VCaP (cell line): Measurements from ENCODE around the gene RRAD.

ENCODE experiments used
- H3K27ac ChIP-seq: fragments of 450-650 bp; 2 replicates; pipeline ENCODE4 v1.5.1; 2017
- TF ChIP-seq, protein P1 (sequence below): fragments of 450-650 bp; conservative IDR thresholded peaks from 2 replicates; pipeline ENCODE4 v1.5.1; 2017; ENCODE audit warnings: mild to moderate bottlenecking, moderate library complexity

Gene RRAD

DNA sequence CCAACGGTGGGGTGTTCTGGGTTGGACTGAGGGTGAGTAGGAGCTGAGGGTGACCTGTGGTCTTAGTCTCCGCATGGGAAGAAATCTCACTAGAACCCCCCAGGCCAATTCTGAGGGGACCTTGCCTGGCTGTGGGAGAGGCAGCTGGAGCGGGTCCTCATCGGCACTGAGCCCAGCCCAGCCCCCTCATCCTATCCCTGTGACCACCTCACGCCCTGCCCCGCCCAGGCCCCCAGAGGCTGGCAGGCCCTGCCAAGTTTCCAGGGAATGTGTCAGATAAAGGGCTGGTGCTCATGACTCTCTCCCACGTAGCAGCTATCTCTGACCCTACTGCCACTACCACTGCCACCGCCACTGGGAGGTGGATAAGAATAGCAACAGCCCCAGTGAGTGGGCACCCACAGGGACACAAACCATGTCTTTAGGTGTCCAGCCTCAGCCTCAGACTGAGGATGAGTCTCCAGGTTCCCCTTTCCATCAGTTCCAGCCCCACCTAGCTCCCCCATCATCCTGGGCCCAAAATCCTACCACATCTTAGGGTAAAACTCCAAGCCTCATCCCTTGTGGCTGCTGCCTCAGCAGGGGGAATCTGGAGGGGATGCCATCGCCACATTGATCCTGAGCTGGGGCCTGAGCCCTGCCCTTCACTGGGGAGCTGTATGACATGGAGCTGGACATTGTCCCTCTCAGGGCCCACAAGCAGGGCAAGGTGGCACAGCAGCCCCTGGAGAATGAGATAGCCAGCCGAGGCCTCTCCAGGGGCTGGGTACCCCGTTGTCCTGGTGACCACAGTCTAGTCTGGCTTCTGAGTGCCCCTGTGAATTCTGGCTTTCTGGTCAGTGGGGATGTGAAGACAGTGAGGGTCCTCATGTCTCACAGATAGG is 21.5 kb downstream of the RRAD start:
- TF ChIP-seq, protein P1, sequence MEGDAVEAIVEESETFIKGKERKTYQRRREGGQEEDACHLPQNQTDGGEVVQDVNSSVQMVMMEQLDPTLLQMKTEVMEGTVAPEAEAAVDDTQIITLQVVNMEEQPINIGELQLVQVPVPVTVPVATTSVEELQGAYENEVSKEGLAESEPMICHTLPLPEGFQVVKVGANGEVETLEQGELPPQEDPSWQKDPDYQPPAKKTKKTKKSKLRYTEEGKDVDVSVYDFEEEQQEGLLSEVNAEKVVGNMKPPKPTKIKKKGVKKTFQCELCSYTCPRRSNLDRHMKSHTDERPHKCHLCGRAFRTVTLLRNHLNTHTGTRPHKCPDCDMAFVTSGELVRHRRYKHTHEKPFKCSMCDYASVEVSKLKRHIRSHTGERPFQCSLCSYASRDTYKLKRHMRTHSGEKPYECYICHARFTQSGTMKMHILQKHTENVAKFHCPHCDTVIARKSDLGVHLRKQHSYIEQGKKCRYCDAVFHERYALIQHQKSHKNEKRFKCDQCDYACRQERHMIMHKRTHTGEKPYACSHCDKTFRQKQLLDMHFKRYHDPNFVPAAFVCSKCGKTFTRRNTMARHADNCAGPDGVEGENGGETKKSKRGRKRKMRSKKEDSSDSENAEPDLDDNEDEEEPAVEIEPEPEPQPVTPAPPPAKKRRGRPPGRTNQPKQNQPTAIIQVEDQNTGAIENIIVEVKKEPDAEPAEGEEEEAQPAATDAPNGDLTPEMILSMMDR = no peak

DNA sequence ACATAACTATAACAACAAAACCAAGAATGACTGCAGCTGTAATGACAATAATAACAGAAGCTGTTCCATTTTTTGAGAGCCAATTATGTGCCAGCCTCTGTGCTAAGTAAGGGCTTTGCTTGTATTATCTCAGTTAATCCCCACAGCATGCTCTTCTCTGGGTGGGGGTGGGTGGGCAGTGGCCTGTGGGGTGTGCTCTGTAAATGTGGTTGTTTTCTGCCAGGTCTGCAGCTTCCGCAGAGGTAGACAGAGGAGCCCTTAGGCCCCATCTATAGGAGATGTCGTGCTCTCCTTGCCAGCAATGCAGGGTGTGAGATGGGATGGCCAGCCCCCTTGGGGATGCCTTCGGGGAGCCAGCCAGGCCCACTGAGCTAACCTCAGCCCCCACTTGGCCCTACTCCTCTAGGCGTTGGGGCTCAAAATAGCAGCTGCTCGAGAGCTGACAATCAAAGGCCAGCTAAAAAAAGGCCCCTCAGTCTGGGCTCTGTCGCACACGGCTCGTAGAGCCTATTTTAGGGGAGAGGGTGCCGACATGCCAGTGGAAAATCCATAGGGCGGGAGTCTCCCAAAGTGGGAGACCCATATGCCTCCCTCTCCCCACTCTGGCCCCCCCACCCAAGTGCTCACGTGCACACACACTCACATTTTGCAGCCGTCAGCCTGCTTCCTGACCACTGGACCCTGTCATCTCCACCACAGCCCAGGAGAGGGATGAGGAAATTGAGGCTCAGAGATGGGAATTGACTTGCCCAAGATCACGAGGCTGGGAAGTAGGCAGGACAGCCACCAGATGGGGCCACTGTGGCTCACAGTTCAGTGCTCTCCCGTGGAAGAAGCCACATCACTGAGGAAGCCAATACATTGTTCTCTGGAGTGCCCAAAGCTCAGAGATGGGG is 22.4 kb downstream of the RRAD start:
- TF ChIP-seq, protein P1 = no peak
- no peak overlapping the region for H3K27ac ChIP-seq

More for the DNA sequence above, 21.5 kb downstream of the RRAD start:
- no peak overlapping the region for H3K27ac ChIP-seq

DNA sequence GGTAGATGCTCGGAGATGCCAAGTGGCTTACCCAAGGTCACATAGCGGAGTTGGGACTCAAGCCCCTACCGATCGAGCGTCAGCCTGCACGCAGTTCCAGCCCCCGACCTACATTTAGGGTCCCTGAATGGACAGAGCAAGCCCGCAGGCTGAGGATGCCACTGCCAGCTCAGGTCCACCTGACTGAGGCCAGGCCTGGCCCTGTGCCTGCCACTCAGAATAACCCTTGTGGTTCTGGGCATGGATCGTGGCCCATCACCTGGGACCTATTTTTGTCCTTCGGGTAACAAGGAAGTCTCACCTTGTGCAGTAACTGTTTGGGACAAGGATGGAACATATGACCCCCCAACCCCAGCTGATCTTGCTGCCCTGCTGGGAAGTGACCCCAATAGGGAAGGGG is 23.7 kb downstream of the RRAD start:
- TF ChIP-seq, protein P1 = no peak
- no peak overlapping the region for H3K27ac ChIP-seq

DNA sequence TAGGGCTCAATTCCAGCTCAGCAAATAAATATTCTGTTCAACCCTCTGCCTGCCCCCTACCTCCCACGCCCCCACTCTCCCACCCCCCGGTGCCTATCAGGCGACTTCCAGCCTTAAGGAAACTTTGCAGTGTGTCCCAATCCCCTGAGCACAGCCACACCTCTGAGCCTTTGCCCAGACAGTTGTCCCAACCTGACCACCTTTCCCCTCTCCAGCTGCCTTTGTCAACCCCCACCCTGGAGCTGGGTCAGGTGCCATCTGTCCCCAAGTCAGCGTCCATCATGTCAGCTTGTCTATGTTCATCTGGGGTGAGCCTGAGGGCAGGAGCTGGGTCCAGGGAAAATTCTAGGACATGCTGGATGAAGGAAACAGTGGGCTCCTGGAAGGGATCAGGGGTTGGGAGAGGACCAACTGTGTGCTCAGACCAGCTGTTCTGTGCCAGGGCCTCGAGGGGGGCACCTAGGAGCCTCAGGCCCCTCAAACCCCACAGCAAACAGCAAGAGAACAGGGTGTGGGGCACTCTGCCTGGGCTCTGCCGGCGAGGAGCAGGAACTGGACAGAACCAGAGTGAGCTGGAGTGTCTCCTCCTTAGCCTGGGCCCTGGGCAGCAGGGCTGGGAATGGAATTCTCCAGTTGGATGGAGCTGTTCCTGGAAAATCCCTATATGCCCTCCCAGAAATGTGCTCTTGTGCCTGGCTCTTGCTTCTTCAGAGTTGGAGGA is 24.5 kb downstream of the RRAD start:
- TF ChIP-seq, protein P1 = no peak

DNA sequence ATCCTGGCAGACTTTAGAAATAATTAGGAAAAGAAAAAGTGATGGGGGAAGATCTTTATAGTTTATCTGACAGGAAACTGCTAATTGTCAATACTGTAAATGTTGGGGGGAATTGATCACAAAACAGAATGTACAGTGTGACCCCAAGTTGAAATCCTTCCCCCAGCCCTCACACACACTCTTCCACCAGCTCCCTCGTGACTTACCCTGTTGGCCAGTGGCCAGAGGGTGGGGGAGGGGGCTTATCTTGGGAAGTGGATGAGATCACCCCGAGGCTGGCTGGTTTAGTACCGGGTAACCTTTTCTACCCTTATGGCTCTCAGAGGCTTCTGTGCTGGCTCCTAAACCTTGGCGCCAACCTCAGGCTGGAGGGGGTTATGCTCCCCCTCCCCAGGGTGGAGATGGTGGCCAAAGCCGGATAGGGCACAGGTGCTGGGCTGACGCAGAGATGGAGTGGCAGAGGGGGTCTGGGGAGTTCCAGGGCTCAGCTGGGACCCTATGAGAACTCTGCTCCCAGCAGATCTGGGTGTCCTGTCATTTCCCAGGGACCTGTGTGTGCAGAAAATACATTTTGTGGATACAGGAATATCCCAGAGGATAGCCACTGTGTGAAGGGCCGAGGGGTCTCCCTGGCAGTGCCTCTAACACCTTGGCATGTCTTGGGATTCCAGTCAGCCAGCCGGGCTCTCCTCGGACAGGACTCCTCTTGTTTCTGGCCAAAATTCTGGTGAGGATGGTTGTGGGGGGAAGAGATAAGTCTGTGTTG is 25.2 kb downstream of the RRAD start:
- TF ChIP-seq, protein P1 = no peak
- H3K27ac ChIP-seq = no peak overlapping the region

More for the DNA sequence above, 24.5 kb downstream of the RRAD start:
- no peak overlapping the region for H3K27ac ChIP-seq

DNA sequence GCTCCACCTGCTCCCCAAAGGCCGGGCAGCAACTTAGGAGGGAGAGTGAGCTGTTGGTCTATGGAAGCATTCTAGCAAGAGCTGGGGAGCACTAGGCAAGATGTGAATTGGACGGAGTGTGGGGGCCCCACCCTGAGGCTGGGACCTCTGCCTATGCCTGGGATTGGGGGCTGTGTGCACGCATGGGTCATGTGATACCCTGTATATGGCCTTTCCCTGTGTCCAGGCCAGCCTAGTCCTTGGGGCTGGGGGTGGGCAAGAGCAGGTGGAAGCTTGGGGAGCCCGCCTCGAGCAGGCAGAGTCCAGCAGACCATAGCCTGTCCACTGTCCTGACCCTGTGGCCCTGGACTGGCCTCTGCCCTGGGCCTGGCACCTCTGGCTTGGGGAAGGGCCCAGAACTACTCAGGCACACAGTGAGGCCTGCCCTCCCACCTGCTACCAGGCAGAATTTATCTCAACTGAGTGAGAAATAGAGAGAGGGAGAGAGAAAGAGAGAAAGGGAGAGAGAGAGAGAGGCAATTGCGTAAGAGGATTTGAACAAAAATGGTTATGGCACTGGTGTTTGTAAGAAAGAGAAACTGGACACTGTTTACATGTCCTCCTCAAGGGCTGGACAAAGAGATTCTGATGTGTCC is 25.9 kb downstream of the RRAD start:
- TF ChIP-seq, protein P1 = no peak
- no peak overlapping the region for H3K27ac ChIP-seq
